ENCODE data around the gene PGBD5.

The PGBD5 gene

DNA sequence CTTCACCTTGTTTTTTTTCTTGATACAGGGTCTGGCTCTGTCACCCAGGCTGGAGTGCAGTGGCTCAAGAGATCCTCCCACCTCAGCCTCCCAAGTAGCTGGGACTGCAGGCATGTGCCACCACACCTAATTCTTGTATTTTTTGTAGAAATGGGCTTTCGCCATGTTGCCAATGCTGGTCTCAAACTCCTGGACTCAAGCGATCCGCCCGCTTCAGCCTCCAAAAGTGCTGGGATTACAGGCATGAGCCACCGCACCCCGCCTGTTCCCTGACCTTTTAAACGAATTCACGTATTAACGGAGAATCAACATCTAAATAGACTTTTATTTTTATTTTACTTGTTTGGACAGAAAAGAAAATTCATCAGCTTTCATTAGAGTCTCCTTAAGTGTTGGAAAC lies 104.8 kb downstream of the PGBD5 start:
- DNase-seq, result no peak

- no peak for DNase-seq
Measured at GRCh38 chr1:230320804-230321203, 105.3 kb downstream of the PGBD5 start.

DNA sequence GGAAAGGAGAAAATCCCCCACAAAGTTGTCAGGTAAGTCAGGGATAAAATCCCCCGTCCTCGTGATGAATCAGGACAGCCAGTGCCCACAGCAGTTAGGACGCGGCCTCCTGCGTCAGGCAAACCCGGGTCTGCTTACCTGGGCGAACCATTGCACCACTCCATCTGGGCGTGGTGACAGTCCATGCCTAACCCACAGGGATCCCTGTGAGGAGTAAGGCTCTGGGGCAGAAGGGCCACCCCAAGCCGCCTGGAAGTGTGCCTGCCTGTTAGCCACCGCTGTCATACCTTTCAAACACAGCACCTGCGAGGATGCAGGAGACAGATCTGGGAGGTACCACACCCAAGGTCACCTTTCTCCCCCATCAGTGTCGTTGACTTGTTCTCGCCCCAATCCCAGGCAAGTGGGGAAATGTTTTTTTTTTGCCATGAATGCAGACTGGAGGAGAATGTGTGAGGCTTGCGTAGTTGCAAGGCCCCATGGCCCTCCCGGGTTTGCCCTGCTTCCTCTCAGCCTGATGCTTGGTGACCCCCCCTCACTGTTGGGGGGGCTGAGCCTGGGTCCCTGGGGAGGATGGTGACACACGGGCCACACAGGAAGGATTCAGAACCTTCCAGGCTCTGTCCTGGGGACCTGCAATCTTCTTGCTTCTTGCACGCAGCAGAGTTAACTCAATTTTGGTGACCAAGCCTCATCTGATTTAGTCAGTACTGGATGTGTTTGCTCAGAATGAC lies 107.0 kb downstream of the PGBD5 start:
- DNase-seq, result no peak

GRCh38 chr1:230317823-230318819 lies 108.0 kb downstream of the PGBD5 start:
- DNase-seq, result no peak

DNA sequence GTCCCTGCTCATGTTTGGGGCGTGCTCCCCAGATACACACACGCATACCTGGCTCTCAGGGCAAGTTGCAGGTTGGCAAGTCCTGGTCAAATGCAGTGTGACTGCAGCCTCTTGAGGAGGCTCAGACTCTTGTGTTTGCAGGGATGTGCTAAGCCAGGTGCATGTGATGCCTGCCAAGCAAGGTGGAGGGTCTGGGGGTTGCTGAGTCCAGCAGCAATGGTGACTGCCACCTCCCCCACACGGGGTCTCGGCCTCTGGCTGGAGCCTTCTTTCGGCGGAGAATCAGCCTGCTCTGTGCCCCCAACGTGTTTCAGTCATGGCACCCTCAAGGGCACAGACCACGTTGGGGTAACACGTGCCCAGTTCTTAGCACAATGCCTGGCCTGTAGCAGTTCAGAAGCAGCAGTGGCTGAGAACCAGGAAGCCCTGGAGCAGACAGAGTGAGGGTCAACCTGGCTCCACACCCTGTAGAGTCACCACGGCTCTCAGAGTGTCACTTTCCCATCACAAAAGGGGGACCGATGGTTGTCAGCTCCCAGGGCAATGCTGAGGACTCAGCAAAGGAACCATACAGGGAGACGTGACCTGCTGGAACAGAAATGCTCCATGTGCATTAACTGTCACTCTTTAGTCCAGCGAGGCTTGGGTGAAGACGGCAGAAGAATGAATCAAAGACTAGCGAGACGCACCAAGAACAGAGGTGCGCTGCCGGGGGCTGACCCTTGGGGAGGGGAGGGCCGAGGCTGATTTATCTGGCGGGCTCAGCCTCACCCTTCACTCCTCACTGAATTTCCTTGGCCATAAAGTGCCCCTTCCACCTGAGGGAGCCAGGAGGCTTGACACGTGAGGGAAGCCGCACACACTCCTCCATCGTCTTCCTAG lies 109.0 kb downstream of the PGBD5 start:
- DNase-seq, result no peak

- DNase-seq, result no peak
Measured at GRCh38 chr1:230315099-230315498, 111.0 kb downstream of the PGBD5 start.

DNA sequence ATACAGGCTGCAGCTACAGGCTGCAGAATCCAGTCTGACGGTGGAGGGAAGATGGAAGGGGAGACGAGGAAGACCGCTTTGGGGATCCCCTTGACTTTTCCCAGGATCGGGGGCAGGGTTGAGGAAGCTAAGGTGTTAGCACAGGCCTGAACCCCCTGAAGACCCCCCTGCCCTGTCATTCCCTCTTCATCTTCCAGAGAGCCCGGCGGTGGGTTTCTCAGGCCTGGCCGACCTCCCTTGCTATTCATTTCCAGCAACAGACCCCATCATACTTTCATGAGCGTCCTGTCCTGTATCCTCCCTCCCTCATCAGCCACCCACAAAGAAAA lies 112.0 kb downstream of the PGBD5 start:
- DNase-seq, result no peak

- no peak for DNase-seq
Measured at GRCh38 chr1:230313453-230314141, 112.5 kb downstream of the PGBD5 start.

GRCh38 chr1:230312676-230313075 lies 113.5 kb downstream of the PGBD5 start:
- DNase-seq, result no peak

DNA sequence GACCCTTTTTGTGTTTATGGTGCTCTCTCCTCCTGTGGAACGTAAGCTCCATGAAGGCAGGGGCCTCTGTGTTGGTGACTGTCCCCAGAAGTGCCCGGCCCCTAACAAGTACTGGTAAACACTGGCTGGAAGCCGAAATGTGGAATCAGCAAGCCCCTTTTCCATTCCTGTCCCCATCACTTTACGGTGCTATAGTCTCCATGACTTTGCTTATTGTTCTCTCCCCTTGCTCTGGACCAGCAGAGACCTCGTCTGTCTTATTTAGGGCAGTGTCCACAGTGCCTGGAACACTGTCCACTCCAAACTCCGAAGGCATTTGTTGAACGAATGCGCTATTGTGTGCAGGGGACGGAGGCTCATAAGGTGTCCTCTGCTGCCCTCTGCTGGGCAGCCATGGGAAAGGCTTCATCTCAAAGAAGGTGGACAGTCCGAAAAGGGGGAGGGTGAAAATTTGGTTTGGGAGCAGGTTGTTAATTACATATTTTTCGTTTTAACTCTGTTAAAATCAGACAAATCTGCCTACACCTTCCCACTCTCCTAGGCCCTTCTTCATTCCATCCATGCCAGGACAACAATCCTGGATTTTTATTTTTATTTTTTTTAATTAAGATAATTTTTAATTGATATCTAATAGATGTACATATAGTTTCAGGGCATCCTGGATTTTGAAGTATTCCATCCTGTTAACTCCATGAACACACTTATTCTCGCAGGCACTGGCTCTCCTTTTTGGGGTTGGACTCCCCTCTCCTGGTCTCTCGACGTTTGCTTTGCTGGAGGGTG lies 115.6 kb downstream of the PGBD5 start:
- peak; percentile 78 for DNase-seq

DNA sequence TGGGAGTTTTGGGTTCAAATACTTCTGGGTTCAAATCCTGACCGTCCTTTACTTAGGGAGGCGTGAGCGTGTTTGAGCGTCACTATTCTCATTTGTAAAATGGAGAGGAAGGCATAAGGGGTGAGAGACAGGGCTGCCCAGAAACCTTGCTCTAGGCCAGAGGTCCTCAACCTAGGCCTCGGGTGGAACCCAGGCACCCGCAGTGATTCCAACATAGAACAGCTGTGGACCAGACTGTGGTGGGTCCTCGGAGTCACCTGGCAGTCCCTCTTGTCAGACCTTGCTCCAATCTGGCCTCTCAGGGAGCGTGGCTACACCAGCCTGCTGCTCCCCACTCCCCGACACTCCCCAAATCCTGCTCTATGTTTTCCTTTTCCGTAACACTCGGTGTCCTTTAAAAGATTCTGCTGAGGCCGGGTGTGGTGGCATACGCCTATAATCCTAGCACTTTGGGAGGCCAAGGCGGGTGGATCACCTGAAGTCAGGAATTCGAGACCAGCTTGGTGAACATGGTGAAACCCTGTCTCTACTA lies 116.4 kb downstream of the PGBD5 start:
- DNase-seq, result no peak

- DNase-seq, result no peak
Measured at GRCh38 chr1:230308821-230309220, 117.3 kb downstream of the PGBD5 start.

DNA sequence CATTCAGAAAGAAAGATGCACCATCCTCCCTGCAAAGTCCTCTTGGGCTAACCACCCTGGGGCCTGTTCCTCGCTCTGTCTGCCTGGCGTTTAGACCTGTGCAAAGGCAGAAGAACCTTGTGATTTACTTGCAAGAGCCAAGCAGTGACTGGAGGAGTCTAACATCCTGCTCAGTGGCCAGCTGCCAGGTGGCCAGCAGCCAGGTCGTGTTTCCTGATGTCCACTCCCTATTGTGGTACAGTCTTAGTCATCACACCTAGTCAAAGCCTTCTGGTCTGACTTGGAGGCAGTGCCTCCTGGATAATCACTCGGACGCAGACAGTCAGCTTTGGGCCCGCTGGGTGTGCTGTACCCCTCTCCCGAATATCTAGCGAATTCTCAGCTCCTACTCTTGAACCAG lies 118.1 kb downstream of the PGBD5 start:
- no peak for DNase-seq

- DNase-seq, result no peak
Measured at GRCh38 chr1:230307213-230307612, 118.9 kb downstream of the PGBD5 start.

- DNase-seq, result no peak
Measured at GRCh38 chr1:230306169-230306568, 120.0 kb downstream of the PGBD5 start.

- no peak for DNase-seq
Measured at GRCh38 chr1:230303822-230304221, 122.3 kb downstream of the PGBD5 start.

DNA sequence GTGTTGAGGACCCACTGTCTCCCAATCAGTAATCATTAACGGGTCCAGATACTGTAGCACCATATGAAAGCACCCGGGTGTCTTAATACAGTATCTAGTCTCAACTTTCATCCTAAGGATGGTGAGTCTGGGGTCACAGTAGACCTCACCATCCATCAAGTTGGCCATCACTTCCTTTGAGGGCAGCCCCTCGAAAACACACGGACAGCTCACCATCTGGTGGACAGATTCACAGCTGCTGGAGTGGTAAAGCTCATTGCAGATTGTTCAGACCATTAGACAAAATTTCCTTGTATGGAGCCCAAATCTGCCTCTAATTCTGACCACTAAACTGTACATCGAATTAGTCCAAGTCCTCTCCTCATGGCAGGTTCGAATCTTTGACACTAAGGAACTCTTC lies 123.1 kb downstream of the PGBD5 start:
- no peak for DNase-seq

GRCh38 chr1:230301822-230302221 lies 124.3 kb downstream of the PGBD5 start:
- DNase-seq, result no peak

- no peak for DNase-seq
Measured at GRCh38 chr1:230301322-230301721, 124.8 kb downstream of the PGBD5 start.

DNA sequence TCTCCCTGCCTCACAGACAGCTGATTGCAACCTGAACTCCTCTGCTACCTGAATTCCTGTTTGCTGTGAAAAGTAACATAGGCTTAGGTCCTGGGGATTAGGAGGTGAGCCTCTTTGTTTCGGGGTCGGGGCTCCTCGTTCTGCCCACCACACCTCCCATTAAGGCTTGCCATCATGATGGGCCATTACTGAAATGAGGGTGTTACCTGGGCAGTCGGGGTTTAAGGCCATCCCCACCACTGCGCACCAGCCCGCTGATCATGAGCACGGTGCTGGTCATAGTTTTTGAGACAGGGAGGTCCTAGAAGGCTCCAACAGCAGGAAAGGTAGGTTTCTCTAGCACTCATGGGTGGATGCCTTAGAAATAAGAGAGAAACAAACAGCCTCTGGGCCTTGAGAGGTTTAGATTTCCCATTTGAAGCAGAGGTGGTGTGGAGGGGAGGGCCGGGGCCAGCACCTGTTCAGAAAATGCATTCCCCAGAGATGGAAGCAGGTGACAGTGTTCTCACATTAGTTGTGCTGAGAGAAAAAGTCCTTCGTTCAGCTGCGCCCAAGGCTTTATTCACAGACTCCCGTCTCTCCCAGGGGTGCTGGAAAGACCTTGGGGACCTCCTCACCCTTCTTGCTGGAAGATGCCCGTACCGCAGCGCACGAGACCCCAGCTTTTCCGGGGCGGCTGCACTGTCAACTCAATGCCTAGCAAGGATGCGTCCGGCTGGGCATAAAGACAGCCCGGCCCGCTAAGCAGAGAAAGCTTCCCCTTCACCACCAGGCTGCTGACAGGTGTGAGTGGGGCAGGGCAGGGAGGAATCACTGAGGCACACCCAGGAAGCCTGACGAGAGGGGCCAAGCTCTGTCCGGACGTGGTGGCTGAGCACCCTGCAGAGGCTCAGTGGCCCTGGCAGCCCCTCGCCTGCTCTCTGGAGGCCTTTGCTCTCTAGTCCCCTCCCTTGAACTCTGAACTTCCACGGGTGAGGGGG lies 125.5 kb downstream of the PGBD5 start:
- DNase-seq, result no peak
